GM20000 (cell line): ENCODE data around the gene KCNK13.
A peak's percentile ranks its signal among the peaks of the same experiment; 100 is the strongest.

Experiments used
- DNase-seq: peaks from one replicate; pipeline ENCODE4 v3.0.0; 2012; ENCODE audit warnings: low spot score
- TF ChIP-seq, protein P1 (sequence below): IDR thresholded peaks from 2 replicates; pipeline ENCODE4 v1.5.1; 2012; ENCODE audit warnings: mild to moderate bottlenecking, control low read depth; ENCODE audit errors: extremely low read depth, missing control alignments

The KCNK13 gene

DNA sequence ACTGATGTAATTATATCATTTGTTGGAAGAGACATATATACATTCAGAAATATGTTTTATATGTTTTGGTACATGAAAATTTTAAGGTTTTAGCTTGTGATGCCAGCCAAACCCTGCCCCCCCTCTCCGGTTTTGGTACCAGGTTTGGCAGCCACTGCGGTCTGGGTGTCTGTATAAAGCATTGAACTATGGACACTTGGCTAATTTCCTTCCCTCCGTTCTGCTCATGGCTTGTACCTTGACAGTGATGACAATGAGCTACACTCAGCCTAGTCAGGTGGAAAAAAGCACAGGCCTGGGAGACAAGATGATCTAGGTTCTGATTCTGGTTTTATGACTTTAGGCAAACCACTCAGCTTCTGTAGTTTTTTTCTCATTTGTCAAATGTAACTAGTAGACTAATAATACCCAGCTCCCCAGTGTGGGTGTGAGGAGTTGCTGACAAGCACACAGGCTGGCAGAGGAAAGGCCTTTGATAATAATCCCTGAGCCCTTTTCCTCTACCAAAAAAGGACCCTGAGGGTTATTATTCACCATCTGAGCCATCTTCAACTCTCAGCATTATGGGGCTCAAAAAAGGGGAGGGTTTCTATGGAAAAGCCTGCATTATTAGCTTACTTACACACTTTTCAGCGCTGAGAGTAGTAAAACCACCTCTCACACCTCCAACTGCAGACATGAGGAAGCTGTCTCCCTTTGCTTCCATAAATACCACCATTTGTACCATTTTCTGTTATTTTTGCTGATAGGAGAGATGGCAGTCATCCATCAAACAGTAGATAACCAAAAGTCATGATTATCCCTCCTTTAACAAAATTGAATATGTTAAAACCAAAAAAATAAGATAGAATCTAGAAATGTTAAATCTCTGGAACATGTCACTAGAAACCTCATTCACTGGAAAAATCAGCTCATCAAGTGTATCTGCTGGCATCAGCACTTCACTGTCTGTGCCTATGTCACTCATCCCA lies 118.3 kb downstream of the KCNK13 start:
- no peak for DNase-seq
- TF ChIP-seq, protein P1, sequence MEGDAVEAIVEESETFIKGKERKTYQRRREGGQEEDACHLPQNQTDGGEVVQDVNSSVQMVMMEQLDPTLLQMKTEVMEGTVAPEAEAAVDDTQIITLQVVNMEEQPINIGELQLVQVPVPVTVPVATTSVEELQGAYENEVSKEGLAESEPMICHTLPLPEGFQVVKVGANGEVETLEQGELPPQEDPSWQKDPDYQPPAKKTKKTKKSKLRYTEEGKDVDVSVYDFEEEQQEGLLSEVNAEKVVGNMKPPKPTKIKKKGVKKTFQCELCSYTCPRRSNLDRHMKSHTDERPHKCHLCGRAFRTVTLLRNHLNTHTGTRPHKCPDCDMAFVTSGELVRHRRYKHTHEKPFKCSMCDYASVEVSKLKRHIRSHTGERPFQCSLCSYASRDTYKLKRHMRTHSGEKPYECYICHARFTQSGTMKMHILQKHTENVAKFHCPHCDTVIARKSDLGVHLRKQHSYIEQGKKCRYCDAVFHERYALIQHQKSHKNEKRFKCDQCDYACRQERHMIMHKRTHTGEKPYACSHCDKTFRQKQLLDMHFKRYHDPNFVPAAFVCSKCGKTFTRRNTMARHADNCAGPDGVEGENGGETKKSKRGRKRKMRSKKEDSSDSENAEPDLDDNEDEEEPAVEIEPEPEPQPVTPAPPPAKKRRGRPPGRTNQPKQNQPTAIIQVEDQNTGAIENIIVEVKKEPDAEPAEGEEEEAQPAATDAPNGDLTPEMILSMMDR: no peak

DNA sequence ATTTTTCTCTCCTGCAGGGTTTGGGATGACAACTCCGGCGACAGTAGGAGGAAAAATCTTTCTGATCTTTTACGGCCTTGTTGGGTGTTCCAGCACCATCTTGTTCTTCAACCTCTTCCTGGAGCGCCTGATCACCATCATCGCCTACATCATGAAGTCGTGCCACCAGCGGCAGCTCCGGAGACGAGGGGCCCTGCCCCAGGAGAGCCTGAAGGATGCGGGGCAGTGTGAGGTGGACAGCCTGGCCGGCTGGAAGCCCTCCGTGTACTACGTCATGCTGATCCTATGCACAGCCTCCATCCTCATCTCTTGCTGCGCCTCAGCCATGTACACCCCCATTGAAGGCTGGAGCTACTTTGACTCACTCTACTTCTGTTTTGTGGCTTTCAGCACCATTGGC lies 122.3 kb downstream of the KCNK13 start:
- TF ChIP-seq, protein P1: no peak
- DNase-seq: no peak

DNA sequence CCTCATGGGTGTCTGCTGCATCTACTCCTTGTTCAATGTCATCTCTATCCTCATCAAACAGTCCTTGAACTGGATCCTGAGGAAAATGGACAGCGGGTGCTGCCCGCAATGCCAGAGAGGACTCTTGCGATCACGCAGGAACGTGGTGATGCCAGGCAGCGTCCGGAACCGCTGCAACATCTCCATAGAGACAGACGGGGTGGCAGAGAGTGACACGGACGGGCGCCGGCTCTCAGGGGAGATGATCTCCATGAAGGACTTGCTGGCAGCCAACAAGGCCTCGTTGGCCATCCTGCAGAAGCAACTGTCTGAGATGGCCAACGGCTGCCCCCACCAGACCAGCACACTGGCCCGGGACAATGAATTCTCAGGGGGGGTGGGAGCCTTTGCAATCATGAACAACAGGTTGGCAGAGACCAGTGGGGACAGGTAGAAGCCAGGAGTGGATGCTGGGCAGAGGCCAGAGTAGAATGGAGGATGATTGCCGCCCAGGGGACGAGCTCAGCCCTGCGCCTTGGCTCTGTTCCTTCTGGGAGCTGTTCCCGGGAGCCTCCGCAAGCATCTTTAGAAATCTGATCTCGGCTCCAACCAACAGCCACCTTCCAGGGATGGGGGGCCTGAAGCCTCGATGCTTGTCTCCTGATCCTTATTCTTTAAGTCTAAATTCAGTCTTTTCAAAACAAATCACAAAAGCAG lies 122.9 kb downstream of the KCNK13 start:
- DNase-seq: no peak
- TF ChIP-seq, protein P1: no peak

DNA sequence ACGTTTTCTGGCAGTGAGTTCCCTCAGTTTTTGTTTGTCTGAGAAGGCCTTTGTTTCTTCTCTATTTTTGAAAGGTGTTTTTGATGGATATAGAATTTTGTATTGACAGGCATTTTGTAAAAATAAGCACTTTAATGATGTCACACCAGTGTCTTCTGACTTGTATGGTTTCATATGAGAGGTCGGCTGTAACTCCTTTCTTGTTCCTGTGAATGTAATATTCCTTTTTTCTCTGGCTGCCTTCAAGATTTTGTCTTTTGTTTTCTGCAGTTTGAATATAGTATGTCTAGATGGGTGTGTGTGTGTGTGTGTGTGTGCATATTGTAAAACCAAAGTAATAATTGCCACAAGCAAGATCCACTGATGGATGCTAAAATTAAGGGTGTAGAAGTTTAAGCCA lies 126.8 kb downstream of the KCNK13 start:
- no peak for DNase-seq
- TF ChIP-seq, protein P1: no peak

DNA sequence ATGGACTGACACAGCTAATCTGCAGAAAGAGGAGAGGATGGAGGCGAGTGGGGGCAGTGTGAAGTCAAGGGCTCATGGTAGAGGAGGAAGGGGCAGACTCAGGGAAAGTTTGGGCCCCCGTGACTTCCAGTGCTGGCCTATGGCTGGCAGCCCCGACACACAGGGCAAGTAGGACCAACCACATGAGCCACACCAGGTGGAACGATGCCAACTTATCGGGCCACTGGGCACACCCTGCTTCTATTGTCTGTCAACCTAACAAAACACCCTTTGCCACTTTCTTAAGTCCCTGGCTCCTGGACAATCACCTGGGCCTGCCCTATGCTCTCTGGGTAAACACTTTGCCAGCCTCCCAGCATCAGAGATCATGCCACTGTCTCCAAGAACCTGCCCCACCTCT lies 129.4 kb downstream of the KCNK13 start:
- DNase-seq: no peak
- TF ChIP-seq, protein P1: no peak

DNA sequence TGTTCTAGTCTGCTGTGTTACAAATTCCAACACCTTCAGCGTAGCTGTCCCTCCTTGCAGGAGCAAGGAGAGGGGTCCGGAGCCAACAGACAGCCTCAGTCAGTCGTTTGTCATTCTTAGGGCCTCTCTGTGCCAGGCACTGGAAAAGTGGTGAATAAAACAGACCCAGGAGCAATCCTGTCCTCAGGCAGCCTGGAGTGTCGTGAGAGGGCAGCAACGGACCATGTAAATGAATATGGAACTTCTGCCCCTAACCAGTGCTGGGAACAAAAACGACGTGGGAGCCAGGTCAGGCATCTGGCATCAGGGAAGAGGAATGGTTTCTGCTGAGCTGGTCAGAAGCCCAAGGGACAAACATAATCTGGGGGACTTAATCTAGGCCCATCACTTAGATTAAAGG lies 129.8 kb downstream of the KCNK13 start:
- DNase-seq: no peak
- TF ChIP-seq, protein P1: no peak

DNA sequence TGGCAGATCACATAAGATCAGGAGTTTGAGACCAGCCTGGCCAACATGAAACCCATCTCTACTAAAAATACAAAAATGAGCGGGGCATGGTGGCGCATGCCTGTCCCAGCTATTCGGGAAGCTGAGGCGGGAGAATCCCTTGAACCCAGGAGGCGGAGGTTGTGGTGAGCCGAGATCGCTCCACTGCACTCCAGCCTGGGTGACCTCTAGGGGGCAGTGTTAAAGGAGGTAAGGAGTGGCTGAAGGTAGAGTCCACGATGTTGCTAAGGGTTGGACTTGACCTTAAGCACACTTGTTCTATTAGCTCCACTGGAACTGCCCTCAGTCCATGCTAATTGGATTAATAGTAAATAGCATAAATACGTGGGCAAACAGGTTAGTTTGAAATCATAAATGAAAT lies 132.1 kb downstream of the KCNK13 start:
- no peak for DNase-seq
- TF ChIP-seq, protein P1: peak; percentile 18
